A673 (cell line): ENCODE data around the gene KLF7.

Source experiments
- CTCF ChIP-seq: fragments of 300-800, 200-600 bp; sonication (generic); conservative IDR thresholded peaks from 2 replicates; pipeline ENCODE4 v1.5.1; 2017; ENCODE audit warnings: low read depth, mild to moderate bottlenecking, antibody characterized with exemption, low read length, moderate library complexity, mixed read lengths
- EZH2 ChIP-seq: fragments of 200-600 bp; sonication (generic); IDR thresholded peaks from 2 replicates; pipeline ENCODE4 v1.6.1; 2017; ENCODE audit warnings: borderline replicate concordance, low read depth, mild to moderate bottlenecking, mixed read lengths, antibody characterized with exemption, low read length; ENCODE audit not compliant: poor library complexity, severe bottlenecking

GRCh38 chr2:207142461-207142860 is 23.3 kb downstream of the KLF7 start:
- no peak for TF ChIP-seq CTCF
- TF ChIP-seq EZH2 = no peak
